Daoy (cell line): ENCODE measurements around the gene BNC2. TPM values are rescaled to one million over a fixed set of nuclear protein-coding genes. Genes with fewer than 3 reads are reported as not detected.
"Not testable (repeated sequence)": the region's sequence is repeated elsewhere in the genome, so short reads cannot be mapped to it uniquely, and the experiment has no call there.

Experiments used
- DNase-seq: peaks from one replicate; pipeline ENCODE4 v3.0.0-alpha.2; 2015; ENCODE audit warnings: low read depth
- total RNA-seq: library from RNA; depleted of rRNA; stranded (reverse); fragments of >200 nt; shearing (Covaris generic); gene quantifications from 2 replicates; pipeline ENCODE4 v1.2.3, GENCODE V29; 2014

The BNC2 gene
- total RNA-seq, 1 experiment from 2014 or later: 6.7 TPM

- DNase-seq: peak; percentile 23
Observed at GRCh38 chr9:16509997-16510396, 360.5 kb downstream of the BNC2 start.

- DNase-seq: peak; percentile 32
Observed at GRCh38 chr9:16505199-16505598, 365.3 kb downstream of the BNC2 start.

GRCh38 chr9:16501726-16502125 lies 368.7 kb downstream of the BNC2 start:
- no peak for DNase-seq

- DNase-seq: peak; percentile 14
Observed at GRCh38 chr9:16501141-16501540, 369.3 kb downstream of the BNC2 start.

- DNase-seq: no peak
Observed at GRCh38 chr9:16500386-16500785, 370.1 kb downstream of the BNC2 start.

GRCh38 chr9:16499892-16500291 lies 370.6 kb downstream of the BNC2 start:
- no peak for DNase-seq

GRCh38 chr9:16496908-16497307 lies 373.6 kb downstream of the BNC2 start:
- no peak for DNase-seq

GRCh38 chr9:16487915-16488314 lies 382.6 kb downstream of the BNC2 start:
- no peak for DNase-seq

GRCh38 chr9:16485575-16486321 lies 384.7 kb downstream of the BNC2 start:
- no peak for DNase-seq

- no peak for DNase-seq
Observed at GRCh38 chr9:16485160-16485559, 385.3 kb downstream of the BNC2 start.

- peak; percentile 8 for DNase-seq
Observed at GRCh38 chr9:16484744-16485143, 385.7 kb downstream of the BNC2 start.

- DNase-seq: no peak
Observed at GRCh38 chr9:16484180-16484579, 386.3 kb downstream of the BNC2 start.

GRCh38 chr9:16482764-16483163 lies 387.7 kb downstream of the BNC2 start:
- peak; percentile 11 for DNase-seq

- not testable (repeated sequence) for DNase-seq
Observed at GRCh38 chr9:16480584-16480983, 389.9 kb downstream of the BNC2 start.

GRCh38 chr9:16475996-16476395 lies 394.5 kb downstream of the BNC2 start:
- DNase-seq: no peak

- DNase-seq: no peak
Observed at GRCh38 chr9:16475257-16475656, 395.2 kb downstream of the BNC2 start.

GRCh38 chr9:16469184-16469583 lies 401.3 kb downstream of the BNC2 start:
- DNase-seq: no peak

GRCh38 chr9:16461851-16462250 lies 408.6 kb downstream of the BNC2 start:
- no peak for DNase-seq

- DNase-seq: no peak
Observed at GRCh38 chr9:16461137-16461840, 409.2 kb downstream of the BNC2 start.

GRCh38 chr9:16460696-16461095 lies 409.8 kb downstream of the BNC2 start:
- DNase-seq: no peak

- DNase-seq: peak; percentile 2
Observed at GRCh38 chr9:16459421-16460148, 410.9 kb downstream of the BNC2 start.

- DNase-seq: peak; percentile 12
Observed at GRCh38 chr9:16458696-16459420, 411.6 kb downstream of the BNC2 start.
